B cell (primary cell): ENCODE measurements around the gene CORO2B.

ENCODE experiments used
- CTCF ChIP-seq: fragments of 200-600 bp; IDR thresholded peaks from one replicate; pipeline ENCODE4 v1.8.0; 2022; ENCODE audit warnings: antibody characterized with exemption, mild to moderate bottlenecking
- EZH2 ChIP-seq: IDR thresholded peaks from 2 replicates; pipeline ENCODE4 v1.6.1; 2012; ENCODE audit warnings: borderline replicate concordance, low read depth, mild to moderate bottlenecking, moderate library complexity, low read length; ENCODE audit not compliant: insufficient read depth, poor library complexity, severe bottlenecking

GRCh38 chr15:68678746-68679145 lies 100.0 kb downstream of the CORO2B start:
- TF ChIP-seq CTCF: no peak
- TF ChIP-seq EZH2: no peak
